HG02759 (cell line): ENCODE data around the gene RCAN2.

Experiments
- ATAC-seq: cut with Tn5 transposase; IDR thresholded peaks from one replicate; pipeline ENCODE4 v1.9.1; 2021; ENCODE audit warnings: mild to moderate bottlenecking, moderate library complexity; ENCODE audit not compliant: unreplicated experiment

RCAN2 gene

DNA sequence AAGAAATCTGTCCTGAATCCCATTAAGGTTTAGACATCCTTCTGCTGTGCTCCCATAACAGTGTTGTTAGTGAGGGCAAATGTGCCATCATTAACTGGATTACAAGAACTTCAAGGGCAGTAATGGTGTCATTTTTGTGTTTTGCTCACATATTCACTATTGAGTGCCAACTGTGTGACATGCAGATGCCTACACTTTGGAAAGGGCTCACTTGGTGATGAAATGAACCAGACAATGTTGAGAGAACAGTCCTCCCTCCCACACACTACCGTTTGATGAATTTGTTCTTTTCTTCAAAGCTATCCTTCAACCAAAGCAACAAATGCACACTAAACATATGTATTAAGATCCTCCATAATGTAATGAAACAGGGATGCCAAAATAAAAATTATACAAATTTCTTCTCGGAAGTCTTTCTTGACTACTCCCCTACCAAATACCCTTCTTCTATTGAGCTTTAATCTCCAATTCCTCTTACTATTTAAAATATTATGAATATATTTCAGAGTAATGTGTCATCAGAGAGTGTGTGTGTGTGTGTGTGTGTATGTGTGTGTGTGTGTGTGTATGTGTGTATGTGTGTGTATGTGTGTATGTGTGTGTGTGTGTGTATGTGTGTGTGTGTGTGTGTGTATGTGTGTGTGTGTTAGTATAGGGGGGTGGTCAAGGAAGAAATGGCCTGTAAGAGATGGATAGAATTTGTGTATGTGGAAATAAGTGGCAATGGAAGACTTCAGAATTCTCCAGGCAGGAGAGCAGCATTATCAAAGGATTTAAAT is 228.1 kb downstream of the RCAN2 start:
- ATAC-seq, result no peak

DNA sequence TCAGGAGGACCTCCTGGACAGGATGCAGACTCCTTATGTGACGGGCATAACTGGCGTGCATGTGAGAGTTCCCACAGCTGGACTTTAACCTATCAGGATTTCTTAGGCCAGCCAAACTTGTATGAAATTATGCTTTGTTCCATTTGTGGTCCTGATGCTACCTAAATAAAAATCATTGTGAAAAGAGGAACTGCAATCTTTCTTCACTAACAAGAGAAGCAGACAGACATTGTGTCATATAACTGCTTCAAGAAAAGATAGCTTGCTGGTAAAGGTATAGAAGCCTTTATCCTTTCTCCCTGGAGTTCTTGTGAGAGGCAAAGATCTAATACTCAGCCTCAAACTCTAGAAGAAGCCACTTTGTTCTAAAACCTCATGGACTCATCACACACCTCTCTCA is 233.0 kb downstream of the RCAN2 start:
- no peak for ATAC-seq

DNA sequence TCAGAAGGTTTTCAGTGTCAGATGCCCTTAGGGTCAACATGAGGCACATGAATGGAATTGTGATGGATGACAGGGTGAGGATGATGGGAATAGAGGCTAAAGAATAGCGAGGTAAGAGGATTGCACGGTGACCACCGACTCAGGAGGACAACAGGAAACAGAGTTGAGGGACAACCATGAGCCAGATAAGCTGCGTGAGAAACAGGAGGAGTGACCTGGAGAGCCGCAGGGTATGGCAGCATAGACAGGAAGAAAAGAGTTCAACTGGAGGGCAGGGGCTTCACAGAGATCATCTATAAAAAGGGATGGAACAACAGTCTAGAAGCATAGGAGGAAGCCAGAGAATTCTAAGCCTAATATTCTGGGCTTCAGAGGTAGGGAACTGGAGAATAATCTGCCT is 235.7 kb downstream of the RCAN2 start:
- ATAC-seq, result no peak

DNA sequence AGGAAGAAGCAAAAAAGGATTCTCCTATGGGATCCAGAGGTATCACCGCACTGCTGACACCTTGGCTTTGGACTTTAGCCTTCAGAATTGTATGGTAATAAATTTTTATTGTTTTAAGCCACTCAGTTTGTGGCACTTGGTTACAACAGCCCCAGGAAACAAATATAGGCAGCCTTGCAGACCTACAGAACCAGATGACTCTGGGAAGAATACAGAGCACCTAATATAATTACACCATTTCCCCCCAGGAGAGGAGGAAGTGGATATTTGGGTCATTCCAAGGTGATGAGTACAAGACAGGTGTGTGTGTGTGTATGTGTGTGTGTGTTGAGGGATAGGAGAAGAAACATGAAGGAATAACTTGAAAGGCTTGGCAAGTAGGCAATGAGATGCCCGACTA is 236.3 kb downstream of the RCAN2 start:
- no peak for ATAC-seq

DNA sequence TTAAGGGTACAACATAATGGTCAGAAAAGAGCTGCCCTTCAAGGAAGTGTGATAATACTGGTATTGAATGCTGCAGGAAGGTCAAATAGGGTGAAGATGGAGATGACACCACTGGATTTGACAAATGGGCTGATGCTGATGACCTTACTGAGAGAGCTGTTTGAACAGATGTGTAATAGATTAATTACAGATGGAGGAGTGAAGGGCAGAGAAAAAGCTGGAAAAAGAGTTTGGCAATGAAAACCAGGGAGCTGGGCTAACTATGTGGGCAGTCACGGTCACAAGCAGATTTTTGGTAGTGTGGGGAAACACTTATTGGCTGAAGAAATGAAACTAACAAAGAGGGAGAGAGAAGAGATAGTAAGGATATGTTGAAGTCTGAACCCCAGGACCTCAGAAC is 236.9 kb downstream of the RCAN2 start:
- ATAC-seq, result no peak

DNA sequence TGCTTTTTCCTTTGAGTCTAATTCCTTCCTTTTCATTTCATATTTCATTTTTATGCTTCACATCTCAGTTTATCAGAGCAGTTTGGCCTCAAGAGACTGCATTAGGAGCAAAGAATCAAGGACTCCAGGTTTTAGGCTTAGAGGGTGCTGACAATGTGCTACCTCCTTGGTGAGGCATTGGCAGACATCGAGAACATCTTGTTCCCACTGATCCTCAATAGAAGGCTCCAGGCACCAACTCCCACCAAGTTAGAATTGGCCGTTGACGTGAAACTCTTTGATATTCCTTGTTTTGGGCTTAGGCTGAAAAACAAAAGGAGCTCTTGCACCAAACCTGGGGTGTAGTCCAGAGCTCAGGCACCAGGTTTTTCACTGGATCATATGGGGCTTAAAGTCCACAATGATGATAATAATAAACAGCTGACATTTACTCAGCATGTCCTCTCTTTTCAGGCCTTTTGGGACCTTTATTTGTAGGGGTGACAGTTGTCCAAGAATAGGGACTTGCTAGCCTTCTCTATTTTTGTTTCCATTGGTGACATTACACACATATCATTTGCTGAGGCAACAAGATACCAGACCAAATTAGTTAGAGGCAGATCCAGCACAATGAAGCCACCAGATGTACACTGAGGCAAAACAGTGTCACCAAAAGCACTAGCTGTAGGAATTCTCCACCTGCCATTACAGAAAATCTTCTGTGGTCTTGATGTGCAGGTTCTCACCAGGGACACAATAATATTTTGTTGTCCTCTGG is 239.5 kb downstream of the RCAN2 start:
- ATAC-seq, result no peak

DNA sequence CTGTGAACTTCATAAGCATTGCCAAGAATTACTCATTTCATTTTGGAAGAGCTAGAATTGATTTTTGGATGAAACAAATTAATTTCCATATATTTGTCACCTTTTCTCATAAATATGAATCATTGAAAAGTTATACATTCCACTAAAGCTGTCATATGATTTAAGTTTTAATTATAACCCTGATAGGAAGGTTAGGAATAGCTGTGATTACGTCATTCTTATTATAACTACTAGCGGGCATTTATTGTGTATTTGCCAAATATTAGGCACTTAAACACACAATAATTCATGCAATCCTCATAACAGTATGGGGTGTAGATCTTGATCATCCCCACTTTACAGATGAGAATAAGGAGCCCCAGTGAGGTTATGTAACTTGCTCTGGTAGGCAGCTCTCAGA is 243.1 kb downstream of the RCAN2 start:
- ATAC-seq, result no peak

DNA sequence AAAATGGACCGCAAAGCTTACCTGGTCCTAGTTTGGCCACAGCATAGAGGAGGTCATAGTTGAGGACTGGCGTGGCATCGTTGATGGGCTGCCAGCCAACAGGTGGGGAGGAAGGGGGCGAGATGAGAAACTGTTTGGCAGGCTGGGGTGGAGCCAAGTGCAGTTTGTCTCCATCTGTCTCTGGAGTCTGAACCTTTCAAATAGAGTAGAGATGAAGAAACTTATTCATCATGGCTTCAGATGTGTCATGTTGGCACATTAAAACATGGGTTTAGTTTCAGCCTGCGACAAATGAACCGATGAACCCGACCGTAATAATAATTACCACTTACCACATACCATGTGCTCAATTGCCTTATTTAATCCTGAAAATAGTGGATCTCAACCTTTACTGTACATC is 244.5 kb downstream of the RCAN2 start:
- ATAC-seq, result no peak

DNA sequence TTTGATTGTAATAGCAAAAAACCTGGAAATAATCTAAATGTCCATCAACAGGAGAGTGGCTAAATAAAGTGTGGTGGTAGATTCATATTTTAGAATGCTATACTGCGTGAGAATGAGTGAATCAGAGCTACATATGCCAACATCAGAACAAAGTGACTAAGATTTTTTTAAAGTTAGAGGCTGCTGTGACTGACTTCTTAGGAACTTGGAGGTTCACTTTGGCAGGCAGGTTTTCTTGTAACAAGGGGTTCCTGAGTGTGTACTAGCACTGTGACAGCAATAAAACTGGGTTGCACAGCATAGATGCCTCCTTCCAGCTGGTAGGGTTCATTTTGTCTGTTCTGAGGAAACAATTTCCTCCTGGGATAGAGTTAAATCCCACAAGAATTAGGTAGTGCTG is 245.2 kb downstream of the RCAN2 start:
- ATAC-seq, result no peak

DNA sequence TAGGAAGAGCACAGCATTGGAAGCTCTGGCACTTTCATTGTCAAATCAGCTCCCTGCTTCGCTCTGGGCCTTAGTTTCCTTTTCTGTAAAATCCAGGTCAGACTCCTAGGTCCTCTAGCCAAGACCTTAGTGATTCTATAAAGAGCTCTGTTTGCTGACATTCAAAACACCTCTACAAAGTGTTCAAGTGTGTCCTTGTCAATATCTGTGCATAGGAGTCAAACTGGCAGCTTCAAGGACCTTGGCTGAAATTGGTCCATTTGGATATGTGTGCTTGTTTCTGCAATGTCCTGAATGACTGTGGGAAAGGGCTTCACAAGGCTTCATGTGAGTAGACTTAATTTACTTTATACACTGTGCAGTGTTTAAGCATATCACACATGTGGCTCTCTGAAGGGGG is 246.6 kb downstream of the RCAN2 start:
- ATAC-seq, result no peak

DNA sequence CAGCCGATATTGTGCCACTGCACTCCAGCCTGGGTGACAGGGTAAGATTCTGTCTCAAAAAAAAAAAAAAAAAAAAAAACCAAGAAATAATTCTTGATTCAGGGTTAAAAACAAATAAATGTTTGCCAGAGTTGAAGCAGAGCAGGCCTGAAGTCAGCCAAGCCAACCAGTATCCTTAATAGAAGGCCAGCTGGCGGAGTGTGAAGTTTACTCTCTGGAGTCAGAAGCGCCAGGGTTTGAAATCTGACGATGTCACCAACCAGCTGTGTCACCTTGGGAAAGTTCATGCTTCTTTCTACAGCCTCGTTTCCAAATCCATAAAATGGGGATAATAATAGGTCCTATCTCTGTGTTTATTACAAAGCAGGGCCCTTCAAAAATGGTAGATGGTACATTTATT is 247.5 kb downstream of the RCAN2 start:
- ATAC-seq, result no peak

DNA sequence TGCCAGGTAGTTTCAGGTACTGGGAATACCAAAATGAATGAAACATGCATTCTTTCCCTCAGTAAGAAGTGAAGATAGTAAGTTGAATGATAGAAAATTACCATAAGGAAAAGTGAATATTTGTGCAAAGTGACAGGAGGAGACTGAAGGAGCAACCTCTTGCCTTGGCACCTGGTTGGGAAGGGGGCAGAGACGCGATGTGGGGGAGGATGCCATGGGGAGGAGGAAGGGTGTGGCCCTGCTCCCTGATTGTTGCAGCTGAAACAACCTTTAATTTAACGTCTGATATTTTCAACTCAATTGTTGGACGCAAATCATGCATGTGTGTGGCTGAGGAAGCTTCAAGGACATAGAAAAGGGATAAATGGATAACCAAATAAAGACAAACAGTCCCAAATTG is 248.3 kb downstream of the RCAN2 start:
- no peak for ATAC-seq

DNA sequence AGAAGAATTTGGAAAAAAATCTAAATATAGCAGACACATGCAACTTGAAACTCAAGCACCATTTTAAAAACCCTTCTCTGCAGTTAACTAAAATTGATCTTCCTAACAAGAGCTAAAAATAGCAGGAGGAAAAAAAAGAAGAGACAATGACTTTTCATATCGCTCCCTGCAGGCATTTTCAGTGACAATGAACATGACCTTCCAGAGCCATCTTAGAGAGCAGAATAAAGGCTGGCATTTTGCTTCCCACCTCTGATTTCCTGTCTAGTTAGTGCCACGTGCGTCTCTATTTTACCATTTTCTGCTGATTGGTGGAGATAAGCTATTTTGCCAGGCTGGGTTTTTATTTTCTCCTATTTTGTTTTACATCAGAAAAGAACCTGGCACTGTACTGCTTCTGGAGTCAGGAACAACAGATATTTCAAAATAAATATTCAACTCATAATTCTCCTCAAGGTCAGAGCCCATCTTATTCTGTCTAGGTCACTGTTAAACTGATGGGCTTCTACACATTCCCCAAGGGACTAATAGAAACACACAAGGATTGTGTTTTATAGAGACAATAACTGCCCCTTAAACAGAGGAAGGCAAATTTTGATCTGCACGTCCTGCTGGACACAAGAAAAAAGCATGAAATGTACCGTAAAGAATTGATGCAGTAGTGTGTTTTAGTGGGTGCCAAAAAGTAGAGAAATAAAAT is 250.2 kb downstream of the RCAN2 start:
- no peak for ATAC-seq

DNA sequence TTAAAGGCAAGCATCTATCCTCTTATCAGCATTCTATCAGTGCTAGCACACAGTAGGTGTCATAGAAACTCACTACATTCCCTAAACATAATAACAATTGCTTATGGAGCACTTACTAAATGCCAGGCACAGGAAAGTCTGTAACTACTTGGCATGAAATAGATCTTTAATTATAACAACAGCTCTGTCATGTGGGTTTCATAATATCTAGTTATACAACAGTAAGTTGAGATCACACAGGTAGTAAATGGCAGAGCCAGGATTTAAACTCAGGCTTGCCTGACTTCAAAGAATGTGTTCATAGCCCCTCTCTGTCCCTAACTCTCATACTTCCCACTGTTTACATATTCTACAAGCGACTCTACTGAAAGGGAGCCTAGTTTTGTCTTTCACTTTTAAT is 254.5 kb downstream of the RCAN2 start:
- ATAC-seq, result no peak

DNA sequence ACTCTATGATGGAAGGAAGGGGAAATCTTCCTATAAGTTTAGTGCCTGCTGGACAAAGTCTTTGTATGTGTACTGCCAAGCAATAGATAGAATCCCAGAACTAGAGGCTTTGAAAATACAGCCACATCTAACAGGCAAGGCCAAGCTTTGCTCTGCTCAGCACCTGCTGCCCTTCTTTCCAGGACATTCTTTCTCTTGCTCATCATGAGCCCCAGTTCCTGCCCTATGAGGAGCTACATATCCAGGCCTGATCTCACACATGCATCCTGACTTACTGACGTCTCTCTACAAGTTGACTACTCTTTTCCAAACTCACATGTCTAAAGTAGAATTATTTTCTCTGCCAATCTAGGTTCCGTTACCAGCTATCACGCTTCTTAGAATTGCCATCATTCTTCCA is 256.0 kb downstream of the RCAN2 start:
- ATAC-seq, result no peak

DNA sequence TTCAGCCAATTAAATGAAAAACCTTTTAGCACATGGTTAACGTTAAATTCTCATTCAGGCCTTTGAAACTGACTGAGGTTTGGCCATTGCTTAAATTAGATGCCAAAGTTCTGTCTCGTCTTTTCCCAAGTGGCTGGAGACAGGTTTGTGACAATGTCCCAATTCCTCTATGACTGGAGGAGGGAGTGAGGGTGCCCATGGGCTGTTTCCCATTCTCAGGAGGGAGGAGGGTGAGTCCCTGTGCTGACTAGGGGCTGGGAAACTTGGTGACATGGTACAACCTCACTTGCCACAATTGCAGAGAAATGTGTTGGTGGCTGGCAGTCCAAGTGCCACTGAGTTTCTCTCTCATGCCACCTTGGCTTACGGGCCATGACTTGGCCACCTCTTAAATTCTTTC is 256.5 kb downstream of the RCAN2 start:
- no peak for ATAC-seq

DNA sequence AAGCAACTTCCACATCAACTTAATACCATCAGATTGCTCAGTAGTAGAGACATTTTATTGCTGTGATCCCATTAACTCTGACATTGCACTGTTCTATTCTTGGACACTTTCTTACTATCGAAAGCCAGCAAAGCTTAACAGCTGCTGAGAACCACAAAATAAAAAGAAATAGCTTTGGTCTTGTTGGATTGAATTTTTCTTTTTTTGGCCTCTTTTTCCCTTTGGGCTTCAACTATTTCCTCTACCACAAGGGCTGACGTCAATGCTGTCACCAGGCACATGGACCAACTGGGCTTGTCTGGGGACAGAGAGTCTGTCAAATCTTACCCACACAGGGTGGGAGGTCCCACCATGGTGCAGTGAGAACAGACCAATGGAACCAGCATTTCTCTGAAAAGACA is 257.1 kb downstream of the RCAN2 start:
- ATAC-seq, result no peak

DNA sequence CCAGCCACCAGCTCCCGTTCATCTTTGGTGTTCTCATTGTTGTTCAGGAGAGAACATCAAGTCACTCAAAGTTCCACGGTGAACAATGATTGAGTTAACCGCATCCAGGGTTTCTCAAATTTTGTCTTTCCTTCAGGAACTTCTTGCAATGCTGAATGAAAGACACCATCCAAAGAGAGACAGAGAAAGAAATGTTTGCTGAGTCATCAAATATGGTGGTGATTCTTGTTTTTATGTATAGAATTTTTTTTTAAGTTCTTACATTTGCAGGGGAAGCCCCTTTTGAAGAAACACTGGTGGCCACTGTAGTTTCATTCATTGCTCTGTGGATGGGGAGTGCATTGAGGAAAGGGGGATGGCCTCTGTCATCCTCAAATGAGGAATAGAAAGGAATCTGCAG is 258.1 kb downstream of the RCAN2 start:
- ATAC-seq, result no peak

DNA sequence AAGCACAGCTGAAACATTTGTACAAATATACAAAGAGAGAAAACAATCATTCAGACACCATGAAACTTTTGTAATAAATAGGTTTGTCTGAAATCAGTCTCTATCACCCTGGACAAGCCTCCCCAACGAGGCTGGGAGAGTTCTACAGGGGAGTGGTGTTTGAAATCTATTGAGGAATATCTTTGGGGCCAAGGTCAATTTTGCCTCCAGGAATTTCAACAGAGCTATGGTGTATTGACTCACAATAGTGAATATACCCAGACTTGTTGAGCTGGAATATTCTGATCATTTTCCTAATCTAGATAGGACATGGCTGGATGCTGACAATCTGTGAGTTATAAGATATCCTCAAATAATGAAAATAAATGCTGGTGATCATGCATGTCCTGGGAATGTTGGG is 269.0 kb downstream of the RCAN2 start:
- no peak for ATAC-seq

DNA sequence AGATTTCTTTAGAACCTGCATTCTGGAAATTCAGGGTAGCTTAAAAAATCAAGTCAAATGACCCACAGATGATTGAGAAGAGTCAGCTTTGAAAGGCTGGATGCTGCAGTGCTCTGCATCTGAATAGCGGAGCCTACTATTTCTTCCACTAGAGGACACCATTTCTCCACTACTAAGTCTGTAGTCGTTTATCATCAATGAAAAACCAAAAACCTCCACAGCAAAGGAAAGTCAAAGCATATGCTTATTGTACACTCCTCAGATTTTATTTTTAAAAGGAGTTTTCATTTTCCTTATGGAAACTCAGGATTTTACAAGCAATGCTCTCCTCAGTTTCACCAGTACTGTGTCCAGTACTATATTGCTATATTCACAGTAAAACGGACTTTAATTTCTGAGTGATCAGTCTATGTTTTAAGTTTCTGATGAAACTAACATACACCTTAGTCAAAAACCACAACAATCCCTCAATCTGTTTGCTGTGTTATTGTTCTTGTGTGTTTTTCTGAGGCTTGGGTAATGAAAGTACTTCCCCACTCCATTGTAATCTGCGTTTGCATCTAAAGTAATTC is 269.9 kb downstream of the RCAN2 start:
- peak; percentile 62 for ATAC-seq

DNA sequence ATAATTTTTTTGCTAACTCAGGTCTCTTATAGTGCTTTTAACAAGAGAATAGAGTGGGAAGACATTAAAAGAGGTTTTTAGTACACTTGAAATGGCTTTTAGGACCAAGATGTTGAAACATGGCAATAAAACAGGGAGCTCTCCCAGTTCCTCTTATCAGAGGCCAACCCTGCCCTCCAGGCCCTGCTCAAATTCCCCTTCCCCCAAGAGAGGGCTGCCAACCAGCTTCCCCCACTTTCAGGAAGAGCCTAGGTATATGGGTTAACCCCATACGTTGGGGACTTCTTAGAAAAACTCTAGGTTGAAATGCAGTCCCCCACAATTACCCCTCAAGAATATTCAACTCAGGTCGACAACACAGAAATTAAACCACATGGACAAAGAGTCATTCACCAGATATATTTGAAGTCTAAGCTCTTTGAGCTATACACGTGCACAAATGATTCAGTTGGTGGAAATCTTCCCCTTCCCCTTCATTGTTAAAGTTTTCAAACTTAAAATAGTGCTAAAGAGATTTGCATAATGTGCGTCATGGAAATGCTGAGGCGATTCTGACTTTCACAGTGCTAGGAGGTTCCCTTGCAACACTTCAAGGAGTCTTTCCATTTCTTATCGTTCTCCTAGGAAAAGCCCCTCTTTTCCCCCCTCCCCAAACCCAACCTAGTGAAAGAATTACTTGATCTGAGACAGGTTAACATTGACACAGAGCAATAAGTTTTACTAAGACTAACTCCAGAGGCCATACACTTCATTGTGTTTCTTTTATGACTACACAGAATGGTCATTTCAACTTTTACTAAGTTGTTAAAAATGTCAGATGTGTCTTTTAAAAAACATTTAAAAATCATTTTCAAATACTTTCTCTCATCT is 270.7 kb downstream of the RCAN2 start:
- ATAC-seq, result peak; percentile 66
